Ureter (tissue), 1 donor: ENCODE results near the gene BSN. TPM values are rescaled to one million over a fixed set of nuclear protein-coding genes. Genes with fewer than 3 reads are reported as not detected.
"Not testable (repeated sequence)": the region's sequence is repeated elsewhere in the genome, so short reads cannot be mapped to it uniquely, and the experiment has no call there.

Experiments used
- DNase-seq: peaks from one replicate; pipeline ENCODE4 v3.0.0-alpha.2; 2020; ENCODE audit warnings: low spot score
- total RNA-seq: library from RNA; stranded (reverse); gene quantifications from one replicate; pipeline ENCODE4 v1.2.4, GENCODE V29; 2023
- donor health status: DM: yes; HTN: yes; CAD: no.

BSN gene
- total RNA-seq, 1 donor from 2014 or later: 2.4 TPM

- no peak for DNase-seq
These were observed 118.9 kb downstream of the BSN start for GRCh38 chr3:49673121-49673714.

- peak; percentile 97 for DNase-seq
These were observed 119.6 kb downstream of the BSN start, which contains the start of gene APEH for GRCh38 chr3:49673715-49674496. TSS of gene APEH (plus strand) at chr3:49674351. CDS start at chr3:49674402, 51 bp downstream.

- DNase-seq: peak; percentile 61
These were observed 120.3 kb downstream of the BSN start for GRCh38 chr3:49674497-49674983.

- no peak for DNase-seq
These were observed 121.6 kb downstream of the BSN start for GRCh38 chr3:49675912-49676311.

GRCh38 chr3:49680493-49681231 is 126.4 kb downstream of the BSN start:
- no peak for DNase-seq

GRCh38 chr3:49681232-49681522 is 126.9 kb downstream of the BSN start:
- no peak for DNase-seq

- DNase-seq: no peak
These were observed 127.3 kb downstream of the BSN start for GRCh38 chr3:49681543-49681942.

- DNase-seq: no peak
These were observed 128.9 kb downstream of the BSN start for GRCh38 chr3:49683162-49683561.

GRCh38 chr3:49684453-49684852 is 130.2 kb downstream of the BSN start:
- DNase-seq: not testable (repeated sequence)

- DNase-seq: not testable (repeated sequence)
These were observed 130.8 kb downstream of the BSN start for GRCh38 chr3:49685103-49685502.

- DNase-seq: not testable (repeated sequence)
These were observed 131.6 kb downstream of the BSN start for GRCh38 chr3:49685846-49686245.

GRCh38 chr3:49686346-49686745 is 132.1 kb downstream of the BSN start:
- DNase-seq: peak; percentile 59

- DNase-seq: not testable (repeated sequence)
These were observed 132.6 kb downstream of the BSN start for GRCh38 chr3:49686769-49687423.

GRCh38 chr3:49687424-49687795 is 133.1 kb downstream of the BSN start:
- not testable (repeated sequence) for DNase-seq

GRCh38 chr3:49688338-49689045 is 134.2 kb downstream of the BSN start:
- DNase-seq: not testable (repeated sequence)

GRCh38 chr3:49689046-49689907 is 135.0 kb downstream of the BSN start, which contains the start of the genes MST1 and RNF123:
TSS of gene MST1 (minus strand) at chr3:49689474. CDS start at chr3:49688691, 783 bp downstream.
TSS of gene RNF123 (plus strand) at chr3:49689557. CDS start at chr3:49691166, 1,609 bp downstream.
- DNase-seq: peak; percentile 89

GRCh38 chr3:49689908-49690624 is 135.8 kb downstream of the BSN start:
- DNase-seq: not testable (repeated sequence)

GRCh38 chr3:49690856-49691255 is 136.6 kb downstream of the BSN start:
- not testable (repeated sequence) for DNase-seq

GRCh38 chr3:49691481-49691880 is 137.2 kb downstream of the BSN start:
- not testable (repeated sequence) for DNase-seq
